HG02970 (cell line): ENCODE measurements around the gene PACRG.

Experiments
- ATAC-seq: cut with Tn5 transposase; IDR thresholded peaks from one replicate; pipeline ENCODE4 v1.9.1; 2021; ENCODE audit warnings: mild to moderate bottlenecking, moderate library complexity, moderate number of reproducible peaks; ENCODE audit not compliant: unreplicated experiment, low FRiP score

The PACRG gene

DNA sequence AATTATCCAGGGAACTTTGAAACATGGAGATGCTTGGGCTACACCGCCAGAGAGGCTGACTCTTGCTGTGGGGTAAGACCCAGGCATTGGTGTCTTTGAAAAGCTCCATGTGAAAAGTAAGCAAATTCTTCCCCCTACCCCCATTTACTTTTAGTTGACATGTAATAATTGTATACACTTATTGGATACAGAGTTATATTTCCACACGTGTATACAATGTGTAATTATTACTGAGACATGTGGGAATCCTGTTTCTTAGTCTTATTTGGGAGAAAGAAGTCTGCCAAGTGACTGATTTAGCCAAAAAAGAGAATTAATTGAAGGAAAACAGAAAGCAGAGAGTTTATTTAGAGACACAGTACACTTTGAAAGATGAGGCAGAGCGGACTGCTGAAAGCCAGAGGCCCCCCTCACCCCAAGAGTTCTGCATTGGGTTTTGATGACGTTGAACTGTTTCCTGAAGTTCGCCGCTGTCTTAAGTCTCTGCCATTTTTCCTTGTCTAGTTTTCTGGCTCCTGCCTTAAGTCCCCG lies 193.8 kb downstream of the PACRG start:
- no peak for ATAC-seq

DNA sequence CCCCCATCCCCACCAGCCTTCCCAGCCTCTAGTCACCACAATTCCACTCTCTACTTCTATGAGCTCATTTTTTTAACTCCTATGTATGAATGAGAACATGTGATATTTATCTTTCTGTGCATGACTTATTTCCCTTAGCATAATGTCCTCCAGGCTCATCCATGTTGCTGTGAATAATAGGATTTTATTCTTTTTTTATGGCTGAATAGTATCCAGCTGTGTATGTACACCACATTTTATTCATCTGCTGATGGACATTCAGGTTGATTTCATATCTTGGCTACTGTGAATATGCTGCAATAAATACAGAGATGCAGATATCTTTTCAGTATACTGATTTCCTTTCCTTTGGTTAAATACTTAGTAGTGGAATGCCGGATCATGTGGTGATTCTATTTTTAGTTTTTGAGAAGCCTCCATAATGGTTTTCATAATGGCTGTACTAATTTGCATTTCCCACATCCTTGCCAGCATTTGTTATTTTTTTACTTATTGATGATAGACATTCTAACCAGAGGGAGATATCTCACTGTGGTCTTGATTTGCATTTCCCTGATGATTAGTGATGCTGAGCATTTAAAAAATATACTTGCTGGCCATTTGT lies 194.9 kb downstream of the PACRG start:
- no peak for ATAC-seq

DNA sequence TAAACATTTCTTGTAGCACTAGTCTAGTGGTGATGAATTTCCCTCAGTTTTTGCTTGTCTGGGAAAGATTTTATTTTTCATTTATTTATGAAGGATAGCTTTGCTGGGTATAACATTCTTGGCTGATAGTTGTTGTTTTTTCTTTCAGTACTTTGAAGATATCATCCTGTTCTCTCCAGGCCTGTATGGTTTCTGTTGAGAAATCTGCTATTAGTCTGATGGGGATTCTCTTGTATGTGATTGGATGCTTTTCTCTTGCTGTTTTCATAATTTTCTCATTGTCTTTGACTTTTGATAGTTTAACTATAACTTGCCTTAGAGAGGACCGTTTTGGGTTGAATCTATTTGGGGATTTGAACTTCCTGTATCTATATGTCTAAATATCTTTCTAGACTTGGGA lies 207.1 kb downstream of the PACRG start:
- ATAC-seq: no peak

DNA sequence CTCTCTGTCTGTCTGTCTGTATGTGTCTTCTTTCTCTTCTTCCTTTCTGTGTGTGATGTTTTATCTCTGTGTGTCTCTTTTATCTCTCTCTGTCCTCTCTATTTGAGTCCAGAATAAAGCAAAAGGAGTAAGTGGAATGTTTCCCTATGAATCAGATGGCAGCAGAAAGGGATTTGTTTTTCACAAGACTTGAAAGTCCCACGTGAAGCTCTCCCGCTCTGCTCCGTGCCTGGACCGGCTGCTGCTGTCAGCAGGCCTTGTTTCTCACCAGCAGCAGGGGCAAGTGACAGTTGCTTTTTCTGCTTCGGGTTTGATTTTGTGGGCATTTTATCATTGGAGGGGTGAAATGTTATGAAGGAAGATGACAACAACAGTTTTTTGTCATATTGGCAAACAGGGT lies 212.7 kb downstream of the PACRG start:
- ATAC-seq: no peak

DNA sequence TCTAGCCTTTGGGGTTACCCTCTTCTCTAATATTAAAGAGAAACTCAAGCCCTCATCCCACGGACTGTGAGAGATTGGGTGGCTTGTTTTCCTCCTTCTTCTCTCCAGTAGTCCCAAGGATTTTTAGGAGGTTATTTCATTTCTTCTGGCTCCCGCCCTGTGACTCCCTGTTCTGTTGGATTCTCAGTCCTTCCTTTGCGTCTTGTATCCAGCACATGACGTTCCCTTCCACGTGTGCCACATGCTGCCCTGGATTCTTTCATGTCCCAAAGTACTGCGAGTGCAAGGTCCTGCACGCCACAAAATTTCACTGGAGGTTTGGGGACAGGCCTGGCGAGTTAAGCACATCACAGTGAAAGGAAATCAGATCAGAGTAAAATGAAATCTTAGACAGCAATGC lies 213.4 kb downstream of the PACRG start:
- no peak for ATAC-seq

DNA sequence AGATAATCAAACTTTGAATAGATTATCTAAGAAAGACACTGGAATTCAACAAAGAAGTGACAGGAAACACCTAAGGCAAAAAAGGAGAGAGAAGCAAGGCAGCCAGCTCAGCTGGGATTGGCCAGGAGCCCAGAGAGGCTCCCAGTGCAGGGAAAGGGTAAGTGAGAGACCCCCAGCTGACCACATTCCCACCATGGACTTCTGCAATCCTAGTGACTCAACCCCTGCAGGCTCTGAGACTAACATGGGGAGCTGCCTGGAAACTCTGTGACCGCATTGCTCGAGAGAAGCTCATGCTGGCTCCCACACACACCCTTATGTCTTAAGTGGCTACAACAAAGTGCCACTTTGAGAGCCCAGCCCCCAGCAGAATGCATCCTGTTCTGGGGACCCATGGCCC lies 215.1 kb downstream of the PACRG start:
- no peak for ATAC-seq

DNA sequence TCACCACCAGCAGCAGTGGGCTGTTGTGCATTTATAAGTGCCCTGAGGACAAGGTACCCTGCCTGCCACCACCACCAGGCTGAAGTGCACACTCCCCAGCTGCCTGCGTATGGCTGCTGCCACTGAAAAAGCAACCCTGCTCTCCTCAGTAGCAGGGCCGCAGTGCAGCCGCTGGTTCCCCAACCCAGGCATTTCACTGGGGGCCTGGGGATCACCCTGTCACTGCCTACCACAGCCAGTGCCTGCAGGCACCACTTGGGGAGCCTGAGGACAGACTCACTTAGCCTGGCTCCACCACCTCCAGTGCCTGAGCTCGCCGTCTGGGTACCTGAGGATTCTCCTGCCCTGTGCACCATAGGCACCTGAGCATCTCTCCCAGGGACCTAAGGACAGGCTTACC lies 215.6 kb downstream of the PACRG start:
- no peak for ATAC-seq

DNA sequence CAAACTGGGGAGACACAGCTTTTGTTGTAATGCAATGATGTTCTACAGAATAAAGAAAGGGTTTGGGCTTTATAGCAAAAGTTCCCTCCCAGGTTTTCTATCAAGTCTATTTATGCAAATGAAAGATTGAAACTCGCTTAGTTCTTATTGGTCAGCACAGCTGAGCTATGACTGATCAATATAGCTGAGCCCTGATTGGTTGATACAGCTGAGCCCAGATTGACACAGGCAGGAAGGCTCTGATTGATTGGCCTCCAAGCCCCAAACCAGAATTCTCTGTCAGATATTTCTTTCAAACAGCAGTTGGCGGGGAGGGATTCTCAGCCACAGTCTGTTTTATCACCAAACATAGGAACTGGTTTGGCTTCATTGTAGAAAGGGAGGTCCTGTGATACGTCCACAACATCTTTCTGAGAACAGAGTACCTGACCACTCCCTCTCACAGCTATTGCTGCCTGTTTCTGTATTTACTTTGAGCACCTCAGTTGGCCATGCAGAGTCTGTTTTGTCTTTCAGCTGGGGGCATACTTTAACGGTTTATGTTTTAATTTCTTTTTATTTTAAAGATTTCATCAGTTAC lies 223.5 kb downstream of the PACRG start:
- ATAC-seq: no peak

DNA sequence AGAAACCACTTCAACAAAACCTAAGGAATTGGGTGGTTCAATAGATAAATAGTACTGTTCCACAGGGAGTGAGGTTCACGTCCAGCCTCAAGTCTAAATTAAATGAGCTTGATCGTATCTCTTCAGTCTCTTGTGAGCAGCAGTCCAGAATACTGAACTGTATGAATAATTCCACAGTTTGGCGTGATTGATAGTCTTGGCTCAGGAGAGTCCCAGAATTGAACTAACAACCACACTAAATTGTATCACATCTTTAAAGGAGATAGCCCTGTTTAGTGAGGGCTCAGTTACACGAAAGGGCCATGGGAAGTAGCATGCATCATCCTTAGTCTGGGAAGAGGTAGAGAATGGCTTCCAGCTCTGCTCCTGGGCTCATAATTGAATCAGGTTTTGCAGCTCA lies 224.6 kb downstream of the PACRG start:
- no peak for ATAC-seq

DNA sequence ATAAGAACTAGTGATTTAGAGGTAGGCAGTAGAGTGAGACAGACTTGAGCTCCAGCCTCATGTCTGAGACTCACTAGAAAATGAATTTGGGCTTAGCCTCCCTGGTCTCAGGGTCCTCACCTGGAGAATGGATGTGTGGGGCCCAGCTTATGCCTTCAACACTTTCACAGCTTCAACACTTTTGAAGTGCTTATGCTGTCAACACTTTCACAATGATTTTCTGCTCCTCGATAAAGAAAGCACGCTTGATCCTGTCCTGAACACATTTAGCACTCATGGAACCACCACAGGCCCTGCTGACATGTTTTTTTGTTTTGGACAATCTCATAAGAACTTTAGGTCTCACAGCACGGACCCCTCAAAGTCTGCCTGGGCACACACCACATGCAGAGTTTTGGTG lies 229.3 kb downstream of the PACRG start:
- ATAC-seq: no peak

DNA sequence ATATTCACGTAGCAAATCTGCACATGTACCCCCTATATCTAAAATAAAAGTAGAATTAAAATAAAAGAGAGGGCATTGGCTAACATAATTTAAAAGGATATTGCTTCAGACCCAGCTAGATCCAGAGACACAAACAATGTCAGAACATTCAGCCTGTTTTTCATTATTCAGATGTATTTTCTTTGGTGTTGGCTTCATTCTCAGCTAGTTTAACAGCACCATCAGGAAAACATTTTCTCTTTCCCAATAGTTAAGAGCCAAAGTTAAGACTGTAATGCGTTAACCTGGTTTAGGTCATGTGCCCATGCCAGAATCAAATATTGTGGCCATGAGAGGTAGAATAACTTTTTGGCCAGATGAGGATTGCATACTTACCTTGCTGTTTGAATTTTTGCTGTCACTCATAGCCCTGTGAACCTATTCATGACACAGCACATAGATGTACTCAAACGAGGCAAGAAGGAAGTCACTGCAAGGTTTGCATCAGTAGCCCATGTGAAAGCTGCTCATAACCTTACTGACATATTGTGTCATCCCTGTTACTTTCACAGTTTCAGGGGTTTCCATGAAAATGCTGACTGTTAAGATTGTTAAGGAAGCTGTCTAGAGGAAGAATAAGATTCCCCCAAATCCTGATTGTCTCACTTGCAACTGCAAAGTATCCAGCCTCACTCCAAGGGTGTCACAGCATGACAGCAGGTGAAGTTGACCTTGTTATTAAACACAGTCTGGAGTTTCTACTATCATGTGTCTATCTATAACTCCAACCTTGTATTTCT lies 233.1 kb downstream of the PACRG start:
- ATAC-seq: no peak

DNA sequence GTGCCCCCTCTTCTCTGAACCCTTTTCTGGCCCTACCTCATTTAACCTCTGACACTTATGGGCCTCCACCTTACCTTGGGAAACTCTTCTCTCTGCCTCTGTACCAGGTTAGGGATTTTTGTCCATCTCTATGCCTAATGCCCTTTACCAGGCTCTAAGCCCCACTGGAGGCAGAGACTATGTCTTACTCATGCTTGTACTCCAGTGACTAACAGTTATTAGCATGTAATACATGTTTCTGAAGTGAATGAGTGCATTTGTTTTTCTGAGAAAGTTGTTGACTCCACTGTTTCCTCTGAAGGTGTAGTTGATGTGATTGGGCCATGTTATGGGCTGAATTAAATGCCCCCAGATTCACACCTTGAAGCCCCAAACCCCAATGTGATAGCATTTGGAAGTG lies 234.3 kb downstream of the PACRG start:
- no peak for ATAC-seq

DNA sequence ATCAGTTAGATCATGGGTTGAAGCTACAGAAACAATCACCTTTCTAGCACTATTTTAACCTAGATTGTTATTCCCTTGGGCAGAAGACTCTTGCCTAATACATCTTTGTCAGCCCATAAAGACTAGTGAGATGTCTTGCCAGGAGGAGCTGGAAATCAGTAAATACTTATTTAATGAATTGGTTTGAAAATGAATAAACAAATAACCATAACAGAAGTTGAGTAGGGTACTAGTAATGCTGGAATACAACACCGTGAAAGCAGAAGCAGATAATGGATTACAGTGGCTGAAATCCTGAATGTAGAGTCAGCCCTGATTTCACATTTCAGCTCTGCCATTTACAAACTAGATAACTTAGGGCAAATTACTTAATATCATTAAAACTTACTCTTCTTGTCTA lies 236.1 kb downstream of the PACRG start:
- ATAC-seq: no peak

DNA sequence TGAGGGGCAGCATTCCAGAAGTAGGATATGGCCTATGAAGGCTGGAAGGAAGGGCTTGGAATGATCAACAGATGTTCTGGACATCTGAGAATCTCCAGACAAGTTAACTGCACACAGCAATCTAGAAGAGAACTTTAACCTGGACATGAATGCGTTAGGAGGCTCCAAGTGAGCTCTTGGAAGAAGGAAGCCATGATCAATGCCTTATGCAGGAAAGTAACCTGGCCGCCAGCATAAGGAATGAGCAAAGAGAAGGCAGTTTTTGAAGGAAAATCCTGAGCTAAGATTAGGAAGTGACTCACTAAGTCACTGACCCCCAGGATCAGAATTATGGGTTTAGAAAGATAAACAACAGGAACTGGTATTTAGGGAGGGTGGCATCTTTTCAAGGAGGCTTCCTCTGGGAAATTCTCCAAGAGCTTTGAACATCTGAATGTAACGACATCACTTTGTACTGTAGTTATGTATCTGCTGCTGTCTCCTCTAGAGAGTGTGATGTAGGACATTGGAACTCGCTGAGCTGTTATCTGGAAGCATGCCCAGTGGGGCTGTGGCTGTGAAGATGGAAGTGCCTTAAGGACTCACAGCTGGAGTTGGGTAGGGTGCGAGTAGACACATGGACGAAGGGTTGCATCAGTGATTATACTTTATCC lies 236.8 kb downstream of the PACRG start:
- ATAC-seq: no peak

DNA sequence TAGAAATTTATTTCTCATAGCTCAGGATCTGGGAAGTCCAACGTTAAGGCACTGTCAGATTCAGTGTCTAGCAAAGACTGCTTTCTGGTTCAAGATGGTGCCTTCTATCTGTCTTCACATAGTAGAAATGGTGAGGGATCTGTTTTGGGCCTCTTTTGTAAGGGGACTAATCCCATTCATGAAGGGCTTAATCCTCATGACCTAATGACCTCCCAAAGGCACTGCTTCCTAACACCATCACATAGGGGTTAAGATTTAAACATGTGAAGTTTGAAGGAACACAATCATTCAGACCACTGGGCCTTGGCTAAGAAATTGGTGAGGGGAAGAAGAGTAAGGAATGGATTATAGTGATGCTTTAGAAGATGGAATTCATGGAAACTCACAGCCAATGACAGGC lies 237.6 kb downstream of the PACRG start:
- ATAC-seq: no peak

DNA sequence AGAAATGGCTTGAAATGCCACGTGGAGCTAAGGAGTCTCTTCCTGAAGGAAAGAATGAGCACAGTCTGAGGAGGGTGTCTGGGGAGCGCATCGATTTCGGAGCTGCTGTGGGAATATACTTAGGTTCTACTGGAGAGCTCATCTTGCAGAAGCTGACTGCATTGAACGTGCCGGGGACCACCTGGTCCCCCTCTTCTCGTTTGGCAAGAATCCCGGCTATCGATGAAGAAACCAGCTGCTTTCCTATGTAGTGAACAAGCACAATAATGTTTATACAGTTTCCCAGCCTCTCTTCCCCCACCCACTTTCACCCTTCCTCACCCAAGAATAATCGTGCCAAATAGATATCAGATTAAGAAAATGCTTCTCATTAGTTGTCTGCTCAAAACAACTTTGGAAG lies 242.5 kb downstream of the PACRG start:
- no peak for ATAC-seq

DNA sequence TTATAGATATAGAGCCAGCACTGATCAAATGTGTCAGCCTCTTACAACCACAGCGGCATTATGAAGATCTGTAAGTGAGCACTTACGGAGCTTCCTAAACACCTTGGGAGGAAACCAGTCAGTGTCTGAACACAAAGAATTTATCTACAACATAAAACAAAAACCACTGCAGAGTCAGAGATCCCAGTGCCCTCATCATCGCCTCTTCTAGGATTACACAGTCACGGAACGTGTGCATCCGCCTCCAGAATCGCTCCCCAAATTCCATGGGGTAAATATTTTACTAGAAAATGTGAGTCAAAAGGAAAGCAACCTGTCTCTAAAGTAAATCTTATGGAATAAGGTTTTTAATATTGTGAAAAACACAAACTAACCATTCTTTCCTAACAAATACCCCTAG lies 243.6 kb downstream of the PACRG start:
- ATAC-seq: no peak

DNA sequence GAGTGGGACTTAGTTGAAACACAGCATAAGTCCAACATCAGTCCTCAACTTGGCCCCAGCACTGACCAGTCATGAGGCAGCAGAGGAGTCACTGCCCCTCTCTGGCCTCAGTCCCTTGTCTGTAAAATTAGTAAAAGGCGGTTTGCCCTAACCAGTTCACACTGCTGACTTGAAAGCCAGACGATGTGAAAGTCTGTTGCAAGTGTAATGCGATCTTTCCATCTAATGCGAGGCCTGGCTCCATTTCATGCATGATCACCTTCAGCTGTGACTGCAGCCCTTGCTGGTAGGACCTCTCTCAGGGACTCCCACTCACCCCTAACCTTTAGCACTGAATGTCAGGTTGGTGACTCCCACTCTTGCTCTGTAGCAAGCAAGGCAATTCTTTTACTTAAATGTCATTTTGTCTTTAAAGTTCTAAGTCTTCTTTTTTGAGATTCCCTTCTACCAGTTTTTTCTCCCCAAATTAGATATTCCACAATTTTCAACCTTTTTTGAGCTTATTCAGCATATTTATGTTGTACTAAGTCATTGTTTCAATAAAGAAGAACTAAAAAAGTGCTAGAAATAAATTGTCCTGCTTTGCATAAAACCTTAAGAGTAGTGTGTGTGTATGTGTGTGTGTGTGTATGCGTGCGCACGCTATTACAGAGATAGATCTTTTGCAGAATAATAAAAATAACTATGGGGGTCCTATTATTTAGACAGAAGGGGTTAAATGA lies 245.5 kb downstream of the PACRG start:
- ATAC-seq: no peak

DNA sequence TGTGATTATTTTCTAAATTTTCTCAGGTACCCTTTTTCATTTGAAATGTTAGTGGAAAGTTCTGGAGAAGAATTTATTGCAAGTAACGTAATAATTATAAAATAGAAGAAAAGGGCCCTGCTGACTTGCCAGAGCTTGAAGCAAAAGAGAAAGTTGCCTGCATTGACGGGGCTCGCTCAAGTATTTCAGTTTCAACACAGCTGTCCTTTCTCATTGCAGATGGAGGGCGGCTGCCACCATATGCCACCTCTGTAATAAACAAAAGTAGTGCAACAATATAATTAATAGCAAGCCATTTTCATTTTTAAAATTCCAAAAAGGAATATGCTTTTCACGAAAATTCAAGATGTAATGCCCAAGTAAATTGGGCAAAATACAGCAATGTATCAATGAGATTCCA lies 246.2 kb downstream of the PACRG start:
- no peak for ATAC-seq

DNA sequence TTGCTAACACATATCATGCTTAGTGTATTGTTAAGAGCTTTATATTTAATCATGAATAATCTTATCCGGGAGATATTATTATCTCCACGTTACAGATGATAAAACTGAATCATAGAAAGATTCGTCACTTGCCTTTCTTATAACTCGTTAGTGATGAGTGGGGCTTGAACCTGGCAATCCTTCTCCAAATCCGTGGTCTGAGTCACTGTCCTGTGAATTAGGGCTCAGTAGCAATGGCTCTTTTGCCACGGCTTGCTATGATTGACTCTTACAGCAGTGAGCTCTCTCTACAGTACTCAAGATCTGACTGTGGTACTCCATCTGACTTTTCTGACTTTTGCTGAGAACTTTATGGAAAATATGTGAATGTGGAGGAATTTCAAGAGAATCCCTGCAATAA lies 246.9 kb downstream of the PACRG start:
- no peak for ATAC-seq

DNA sequence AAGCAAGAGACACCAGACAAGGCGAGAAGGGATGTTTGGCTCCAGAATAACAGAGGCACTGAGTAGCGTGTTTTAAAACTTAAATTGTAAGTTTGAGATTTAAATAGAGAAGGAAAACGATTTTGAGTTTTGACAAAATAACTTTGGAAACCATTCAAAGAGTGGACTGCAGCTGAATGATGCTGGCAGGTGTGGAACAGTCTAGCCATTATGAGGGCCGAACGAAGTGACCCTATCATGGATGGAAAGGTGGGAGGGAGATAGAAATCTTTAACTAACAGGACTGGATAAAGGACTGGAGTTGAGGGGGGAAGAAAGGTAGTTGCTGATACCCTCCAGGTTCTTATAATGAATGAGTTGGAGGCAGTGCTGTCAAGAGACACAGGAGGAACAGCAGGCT lies 248.4 kb downstream of the PACRG start:
- no peak for ATAC-seq
